ENCODE data around the gene ELOVL6. TPM values are rescaled to one million over a fixed set of nuclear protein-coding genes. Genes with fewer than 3 reads are reported as not detected.
A peak's percentile ranks its signal among the peaks of the same experiment; 100 is the strongest.

ELOVL6 gene
- total RNA-seq, 1 donor from 2014 or later: 25.5 TPM

DNA sequence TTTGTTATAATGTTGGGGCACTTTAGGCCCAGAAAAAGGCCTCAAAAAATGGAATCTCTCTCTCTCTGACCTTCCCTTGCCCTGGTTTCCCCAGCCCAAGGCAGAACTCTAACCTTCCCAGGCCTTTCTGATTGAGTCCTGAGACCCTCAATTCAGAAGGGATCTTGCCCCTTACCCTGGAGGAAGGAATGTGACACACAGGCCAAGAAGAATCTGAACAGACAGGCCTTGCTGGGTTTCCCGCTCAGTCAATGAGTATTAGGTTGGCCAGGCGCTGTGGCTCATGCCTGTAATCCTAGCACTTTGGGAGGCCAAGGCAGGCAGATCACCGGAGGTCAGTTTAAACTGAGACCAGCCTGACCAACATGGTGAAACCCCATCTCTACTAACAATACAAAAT lies 27.6 kb downstream of the ELOVL6 start:
- Histone ChIP-seq H3K4me3 (ENCODE audit: insufficient read depth, low read depth, low read length) (no peak overlapping the region), H2AFZ (ENCODE audit: low read depth, low read length) (no peak overlapping the region), H4K20me1 (ENCODE audit: insufficient read depth, low read length) (peaks cover 7% of the 10 kb centered on the region), H3K27me3 (ENCODE audit: insufficient read depth, low read length) (no peaks in the 10 kb centered on the region), H3K36me3 (ENCODE audit: insufficient read depth, low read length) (no peaks in the 10 kb centered on the region), H3K27ac (ENCODE audit: low read depth, low read length) (no peak overlapping the region), H3K79me2 (ENCODE audit: insufficient read depth, low read length) (peaks cover 4% of the 10 kb centered on the region), H3K9me3 (ENCODE audit: insufficient read depth, low read depth, low read length) (no peaks in the 10 kb centered on the region), H3K9ac (ENCODE audit: low read length) (no peak overlapping the region), H3K4me2 (ENCODE audit: low read length) (no peak overlapping the region), H3K4me1 (ENCODE audit: insufficient read depth, low read length) (peaks cover 3% of the 10 kb centered on the region)
- FAIRE-seq: no peak
- DNase-seq (ENCODE audit: low read depth): no peak
- TF ChIP-seq, protein P1, sequence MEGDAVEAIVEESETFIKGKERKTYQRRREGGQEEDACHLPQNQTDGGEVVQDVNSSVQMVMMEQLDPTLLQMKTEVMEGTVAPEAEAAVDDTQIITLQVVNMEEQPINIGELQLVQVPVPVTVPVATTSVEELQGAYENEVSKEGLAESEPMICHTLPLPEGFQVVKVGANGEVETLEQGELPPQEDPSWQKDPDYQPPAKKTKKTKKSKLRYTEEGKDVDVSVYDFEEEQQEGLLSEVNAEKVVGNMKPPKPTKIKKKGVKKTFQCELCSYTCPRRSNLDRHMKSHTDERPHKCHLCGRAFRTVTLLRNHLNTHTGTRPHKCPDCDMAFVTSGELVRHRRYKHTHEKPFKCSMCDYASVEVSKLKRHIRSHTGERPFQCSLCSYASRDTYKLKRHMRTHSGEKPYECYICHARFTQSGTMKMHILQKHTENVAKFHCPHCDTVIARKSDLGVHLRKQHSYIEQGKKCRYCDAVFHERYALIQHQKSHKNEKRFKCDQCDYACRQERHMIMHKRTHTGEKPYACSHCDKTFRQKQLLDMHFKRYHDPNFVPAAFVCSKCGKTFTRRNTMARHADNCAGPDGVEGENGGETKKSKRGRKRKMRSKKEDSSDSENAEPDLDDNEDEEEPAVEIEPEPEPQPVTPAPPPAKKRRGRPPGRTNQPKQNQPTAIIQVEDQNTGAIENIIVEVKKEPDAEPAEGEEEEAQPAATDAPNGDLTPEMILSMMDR (IDR thresholded peaks at IDR 0.05; ENCODE audit: insufficient read depth, low read depth, low read length): no peak
- TF ChIP-seq EZH2 (IDR thresholded peaks at IDR 0.05; ENCODE audit: insufficient read depth, low read length): no peak
- H3K27ac Mint-ChIP-seq (ENCODE audit: unreplicated experiment): no peak overlapping the region
- H3K27me3 Mint-ChIP-seq (ENCODE audit: low read depth, unreplicated experiment): no peaks in the 10 kb centered on the region
- H3K36me3 Mint-ChIP-seq (ENCODE audit: low read depth, unreplicated experiment): peaks cover 2% of the 10 kb centered on the region
- no peak overlapping the region for H3K4me3 Mint-ChIP-seq (ENCODE audit: unreplicated experiment)
- no peaks in the 10 kb centered on the region for H3K9me3 Mint-ChIP-seq (ENCODE audit: unreplicated experiment)
- H3K4me1 Mint-ChIP-seq (ENCODE audit: low read depth, unreplicated experiment): no peaks in the 10 kb centered on the region

DNA sequence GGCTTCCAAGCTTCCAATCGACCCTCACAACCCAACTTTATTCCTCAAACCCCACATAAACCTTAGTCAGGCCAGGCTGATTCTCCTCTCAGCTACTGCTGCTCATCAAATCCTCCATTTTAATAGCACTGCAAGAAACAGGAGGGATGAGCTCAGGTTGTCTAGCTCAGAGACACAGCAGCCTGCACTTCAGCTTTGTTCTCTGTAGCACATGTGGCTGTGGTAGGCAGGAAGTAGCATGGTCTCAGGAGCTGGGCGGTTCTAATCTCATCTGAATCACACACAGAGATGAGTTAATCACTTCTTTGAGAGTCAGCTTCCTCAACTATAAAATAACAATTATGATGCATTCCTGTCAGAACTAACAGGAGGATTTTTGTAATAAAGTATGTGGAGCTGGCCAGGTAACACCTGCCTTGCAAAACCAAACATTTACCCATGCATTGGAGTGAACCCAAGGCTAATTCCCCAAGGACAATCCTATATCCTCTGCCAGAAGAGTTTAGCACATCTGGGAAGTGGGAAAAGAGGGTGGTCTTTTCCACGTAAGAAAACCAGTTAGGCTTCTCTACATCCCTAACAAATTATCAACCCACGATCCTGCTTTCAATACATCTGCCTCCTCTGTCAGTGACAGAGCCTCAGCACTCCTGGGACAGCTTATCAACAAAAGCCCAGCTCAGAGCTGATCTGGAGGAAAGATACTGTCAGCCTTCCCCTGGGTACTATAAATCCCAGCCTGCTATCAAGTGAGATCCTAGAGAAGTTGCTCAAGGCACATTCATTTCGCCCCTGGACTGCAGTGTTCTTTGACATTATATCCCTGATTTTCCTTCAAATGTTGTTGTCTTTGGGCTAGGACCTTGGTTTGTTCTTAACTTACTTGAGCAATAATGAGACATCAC lies 32.8 kb downstream of the ELOVL6 start:
- Mint-ChIP-seq H3K4me3 (ENCODE audit: unreplicated experiment) (peak overlapping the region; percentile 58), H3K9me3 (ENCODE audit: unreplicated experiment) (no peaks in the 10 kb centered on the region), H3K27ac (ENCODE audit: unreplicated experiment) (peak overlapping the region; percentile 90), H3K36me3 (ENCODE audit: low read depth, unreplicated experiment) (peaks cover 2% of the 10 kb centered on the region), H3K4me1 (ENCODE audit: low read depth, unreplicated experiment) (peaks cover 24% of the 10 kb centered on the region), H3K27me3 (ENCODE audit: low read depth, unreplicated experiment) (no peaks in the 10 kb centered on the region)
- TF ChIP-seq, protein P1 (IDR thresholded peaks at IDR 0.05; ENCODE audit: insufficient read depth, low read depth, low read length): no peak
- H3K4me2 ChIP-seq (ENCODE audit: low read length): peak overlapping the region; percentile 69
- H3K27me3 ChIP-seq (ENCODE audit: insufficient read depth, low read length): no peaks in the 10 kb centered on the region
- DNase-seq (ENCODE audit: low read depth): peak; percentile 74
- H3K9ac ChIP-seq (ENCODE audit: low read length): peak overlapping the region; percentile 67
- peak overlapping the region; percentile 13 for H3K4me3 ChIP-seq (ENCODE audit: insufficient read depth, low read depth, low read length)
- H3K9me3 ChIP-seq (ENCODE audit: insufficient read depth, low read depth, low read length): no peaks in the 10 kb centered on the region
- no peaks in the 10 kb centered on the region for H3K36me3 ChIP-seq (ENCODE audit: insufficient read depth, low read length)
- peak overlapping the region; percentile 1 for H2AFZ ChIP-seq (ENCODE audit: low read depth, low read length)
- no peaks in the 10 kb centered on the region for H4K20me1 ChIP-seq (ENCODE audit: insufficient read depth, low read length)
- H3K79me2 ChIP-seq (ENCODE audit: insufficient read depth, low read length): peaks cover 8% of the 10 kb centered on the region
- peak; percentile 52 for FAIRE-seq
- H3K27ac ChIP-seq (ENCODE audit: low read depth, low read length): peak overlapping the region; percentile 88
- H3K4me1 ChIP-seq (ENCODE audit: insufficient read depth, low read length): peaks cover 36% of the 10 kb centered on the region

DNA sequence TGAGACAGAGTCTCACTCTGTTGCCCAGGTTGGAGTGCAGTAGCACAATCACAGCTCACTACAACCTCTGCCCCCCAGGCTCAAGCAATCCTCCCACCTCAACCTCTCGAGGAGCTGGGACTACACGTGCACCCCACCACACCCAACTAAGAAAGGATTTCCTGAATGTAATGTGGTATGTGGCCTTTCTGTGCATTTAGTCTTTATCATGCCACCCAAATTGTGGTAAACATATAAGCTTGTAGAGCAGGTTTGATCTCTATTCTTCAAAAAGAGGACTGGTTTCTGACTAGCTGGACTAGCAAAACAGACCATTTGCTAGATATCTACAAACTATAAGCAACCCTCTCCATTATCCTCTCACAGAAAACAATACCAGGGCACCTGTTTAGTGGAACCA lies 33.6 kb downstream of the ELOVL6 start:
- H3K9me3 ChIP-seq (ENCODE audit: insufficient read depth, low read depth, low read length): no peaks in the 10 kb centered on the region
- peaks cover 8% of the 10 kb centered on the region for H3K79me2 ChIP-seq (ENCODE audit: insufficient read depth, low read length)
- no peak for FAIRE-seq
- H3K27me3 ChIP-seq (ENCODE audit: insufficient read depth, low read length): no peaks in the 10 kb centered on the region
- Mint-ChIP-seq H3K27me3 (ENCODE audit: low read depth, unreplicated experiment) (no peaks in the 10 kb centered on the region), H3K9me3 (ENCODE audit: unreplicated experiment) (no peaks in the 10 kb centered on the region), H3K27ac (ENCODE audit: unreplicated experiment) (peak overlapping the region; percentile 90), H3K4me3 (ENCODE audit: unreplicated experiment) (peak overlapping the region; percentile 58), H3K4me1 (ENCODE audit: low read depth, unreplicated experiment) (peaks cover 27% of the 10 kb centered on the region), H3K36me3 (ENCODE audit: low read depth, unreplicated experiment) (peaks cover 2% of the 10 kb centered on the region)
- no peak for DNase-seq (ENCODE audit: low read depth)
- H4K20me1 ChIP-seq (ENCODE audit: insufficient read depth, low read length): no peaks in the 10 kb centered on the region
- no peak overlapping the region for H2AFZ ChIP-seq (ENCODE audit: low read depth, low read length)
- peak overlapping the region; percentile 67 for H3K9ac ChIP-seq (ENCODE audit: low read length)
- no peaks in the 10 kb centered on the region for H3K36me3 ChIP-seq (ENCODE audit: insufficient read depth, low read length)
- TF ChIP-seq EZH2 (IDR thresholded peaks at IDR 0.05; ENCODE audit: insufficient read depth, low read length): no peak
- TF ChIP-seq, protein P1 (IDR thresholded peaks at IDR 0.05; ENCODE audit: insufficient read depth, low read depth, low read length): no peak
- H3K27ac ChIP-seq (ENCODE audit: low read depth, low read length): peak overlapping the region; percentile 88
- H3K4me2 ChIP-seq (ENCODE audit: low read length): peak overlapping the region; percentile 69
- H3K4me1 ChIP-seq (ENCODE audit: insufficient read depth, low read length): peaks cover 39% of the 10 kb centered on the region
- no peak overlapping the region for H3K4me3 ChIP-seq (ENCODE audit: insufficient read depth, low read depth, low read length)
